HL-60 (cell line): ENCODE data around the gene KLHL36.

ENCODE experiments used
- POLR2AphosphoS5 ChIP-seq: IDR thresholded peaks from 2 replicates; pipeline ENCODE4 v1.6.1; 2012; ENCODE audit warnings: low read depth
- REST ChIP-seq: IDR thresholded peaks from 2 replicates; pipeline ENCODE4 v1.6.1; 2012; ENCODE audit warnings: low read depth; ENCODE audit not compliant: insufficient replicate concordance
- SPI1 ChIP-seq: IDR thresholded peaks from 2 replicates; pipeline ENCODE4 v1.6.1; 2012; ENCODE audit warnings: low read depth, mild to moderate bottlenecking, borderline replicate concordance
- TF ChIP-seq, protein P1 (sequence below): IDR thresholded peaks from one replicate; pipeline ENCODE4 v1.5.1; 2011; ENCODE audit warnings: low read length, control low read depth, inconsistent platforms; ENCODE audit not compliant: insufficient read depth

GRCh38 chr16:84689111-84689510 is 40.8 kb downstream of the KLHL36 start:
- no peak for TF ChIP-seq POLR2AphosphoS5
- TF ChIP-seq REST = no peak
- TF ChIP-seq, protein P1, sequence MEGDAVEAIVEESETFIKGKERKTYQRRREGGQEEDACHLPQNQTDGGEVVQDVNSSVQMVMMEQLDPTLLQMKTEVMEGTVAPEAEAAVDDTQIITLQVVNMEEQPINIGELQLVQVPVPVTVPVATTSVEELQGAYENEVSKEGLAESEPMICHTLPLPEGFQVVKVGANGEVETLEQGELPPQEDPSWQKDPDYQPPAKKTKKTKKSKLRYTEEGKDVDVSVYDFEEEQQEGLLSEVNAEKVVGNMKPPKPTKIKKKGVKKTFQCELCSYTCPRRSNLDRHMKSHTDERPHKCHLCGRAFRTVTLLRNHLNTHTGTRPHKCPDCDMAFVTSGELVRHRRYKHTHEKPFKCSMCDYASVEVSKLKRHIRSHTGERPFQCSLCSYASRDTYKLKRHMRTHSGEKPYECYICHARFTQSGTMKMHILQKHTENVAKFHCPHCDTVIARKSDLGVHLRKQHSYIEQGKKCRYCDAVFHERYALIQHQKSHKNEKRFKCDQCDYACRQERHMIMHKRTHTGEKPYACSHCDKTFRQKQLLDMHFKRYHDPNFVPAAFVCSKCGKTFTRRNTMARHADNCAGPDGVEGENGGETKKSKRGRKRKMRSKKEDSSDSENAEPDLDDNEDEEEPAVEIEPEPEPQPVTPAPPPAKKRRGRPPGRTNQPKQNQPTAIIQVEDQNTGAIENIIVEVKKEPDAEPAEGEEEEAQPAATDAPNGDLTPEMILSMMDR = no peak
- TF ChIP-seq SPI1 = no peak
